ENCODE measurements around the gene PNKP.

The PNKP gene

GRCh38 chr19:49871349-49871985, 4.1 kb upstream of the PNKP start:
- TF ChIP-seq POLR2A (IDR thresholded peaks at IDR 0.05; ENCODE audit: low read depth, low read length) (no peak), TAF1 (IDR thresholded peaks at IDR 0.05; ENCODE audit: low read depth, low read length) (no peak), POU2F2 (IDR thresholded peaks at IDR 0.05; ENCODE audit: low read depth, low read length) (no peak), POLR2AphosphoS5 (IDR thresholded peaks at IDR 0.05; ENCODE audit: low read depth, low read length) (no peak), PAX5 (IDR thresholded peaks at IDR 0.05; ENCODE audit: insufficient read depth, low read length, severe bottlenecking) (no peak)
- DNase-seq (ENCODE audit: insufficient read length, low spot score) (no peak), FAIRE-seq (no peak)

GRCh38 chr19:49870309-49870901, 3.0 kb upstream of the PNKP start:
- no peak for TF ChIP-seq SPI1 (IDR thresholded peaks at IDR 0.05; ENCODE audit: low read depth, low read length)
- TF ChIP-seq TAF1 (IDR thresholded peaks at IDR 0.05; ENCODE audit: low read depth, low read length) = no peak
- TF ChIP-seq POLR2AphosphoS5 (IDR thresholded peaks at IDR 0.05; ENCODE audit: low read depth, low read length) = no peak
- no peak for TF ChIP-seq POU2F2 (IDR thresholded peaks at IDR 0.05; ENCODE audit: low read depth, low read length)
- TF ChIP-seq PAX5 (IDR thresholded peaks at IDR 0.05; ENCODE audit: insufficient read depth, low read length, severe bottlenecking) = no peak
- TF ChIP-seq POLR2A (IDR thresholded peaks at IDR 0.05; ENCODE audit: low read depth, low read length) = no peak
- FAIRE-seq (no peak), DNase-seq (ENCODE audit: insufficient read length, low spot score) (no peak)

DNA sequence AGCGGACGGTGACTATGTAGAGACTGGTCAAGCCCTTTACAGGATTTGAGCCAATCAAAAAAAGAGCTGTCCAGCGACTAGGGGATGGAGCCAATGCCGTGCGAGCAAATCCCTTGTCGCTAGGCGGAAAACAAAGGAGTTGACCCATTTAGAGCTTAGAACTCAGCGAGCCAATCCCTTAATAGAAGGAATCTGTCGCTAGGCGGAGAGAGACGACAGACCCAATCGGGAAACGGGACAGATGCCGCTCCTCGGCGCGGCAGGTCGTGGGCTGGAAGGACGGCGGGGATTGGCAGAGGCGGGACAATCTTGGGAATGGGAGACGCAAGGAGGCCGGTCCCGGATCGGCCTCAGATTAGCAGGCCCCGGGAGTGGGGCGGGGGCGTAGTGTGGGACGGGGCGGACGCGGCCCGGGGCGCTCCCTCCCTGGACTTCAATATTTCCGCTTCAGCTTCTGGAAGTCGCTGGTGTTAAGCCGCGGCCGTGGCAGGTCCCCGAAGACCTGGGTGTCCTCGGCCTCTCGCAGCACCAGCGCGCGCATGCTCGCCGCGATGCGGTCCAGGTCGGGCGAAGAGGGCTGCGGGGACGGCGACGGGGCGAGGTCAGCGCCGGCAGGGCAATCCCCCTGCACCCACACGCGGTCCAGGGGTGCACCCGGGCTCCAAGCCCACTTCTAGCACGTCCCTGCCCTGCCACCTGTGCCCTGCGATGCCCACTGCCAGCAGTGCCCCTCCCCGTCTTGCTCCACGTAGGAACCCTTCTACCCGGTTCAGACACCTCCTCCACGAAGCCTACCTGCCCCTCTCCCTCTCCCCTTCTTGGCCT, 2.3 kb upstream of the PNKP start:
- FAIRE-seq = peak; percentile 98

GRCh38 chr19:49869009-49869483, 1.7 kb upstream of the PNKP start:
- no peak for FAIRE-seq

More for the DNA sequence above, 2.3 kb upstream of the PNKP start:
- peak; percentile 79 for DNase-seq (ENCODE audit: insufficient read length, low spot score)
- TF ChIP-seq SPI1 (IDR thresholded peaks at IDR 0.05; ENCODE audit: low read depth, low read length) = no peak
- TF ChIP-seq POLR2A (IDR thresholded peaks at IDR 0.05; ENCODE audit: low read depth, low read length) = 0 out of 2 replicates have a peak, but pooled peaks have one; percentile 20

GRCh38 chr19:49864890-49865289, 2.5 kb downstream of the PNKP start:
- DNase-seq (ENCODE audit: insufficient read length, low spot score) (no peak), FAIRE-seq (no peak)
- TF ChIP-seq POU2F2 (IDR thresholded peaks at IDR 0.05; ENCODE audit: low read depth, low read length) (no peak), TAF1 (IDR thresholded peaks at IDR 0.05; ENCODE audit: low read depth, low read length) (no peak), SPI1 (IDR thresholded peaks at IDR 0.05; ENCODE audit: low read depth, low read length) (no peak), PAX5 (IDR thresholded peaks at IDR 0.05; ENCODE audit: insufficient read depth, low read length, severe bottlenecking) (no peak)

More at GRCh38 chr19:49869009-49869483, 1.7 kb upstream of the PNKP start:
- no peak for DNase-seq (ENCODE audit: insufficient read length, low spot score)
- TF ChIP-seq POLR2A (IDR thresholded peaks at IDR 0.05; ENCODE audit: low read depth, low read length) (no peak; the same call in 1 of the 2 replicates), TAF1 (IDR thresholded peaks at IDR 0.05; ENCODE audit: low read depth, low read length) (no peak), PAX5 (IDR thresholded peaks at IDR 0.05; ENCODE audit: insufficient read depth, low read length, severe bottlenecking) (no peak), SPI1 (IDR thresholded peaks at IDR 0.05; ENCODE audit: low read depth, low read length) (no peak), POLR2AphosphoS5 (IDR thresholded peaks at IDR 0.05; ENCODE audit: low read depth, low read length) (no peak), POU2F2 (IDR thresholded peaks at IDR 0.05; ENCODE audit: low read depth, low read length) (no peak)

DNA sequence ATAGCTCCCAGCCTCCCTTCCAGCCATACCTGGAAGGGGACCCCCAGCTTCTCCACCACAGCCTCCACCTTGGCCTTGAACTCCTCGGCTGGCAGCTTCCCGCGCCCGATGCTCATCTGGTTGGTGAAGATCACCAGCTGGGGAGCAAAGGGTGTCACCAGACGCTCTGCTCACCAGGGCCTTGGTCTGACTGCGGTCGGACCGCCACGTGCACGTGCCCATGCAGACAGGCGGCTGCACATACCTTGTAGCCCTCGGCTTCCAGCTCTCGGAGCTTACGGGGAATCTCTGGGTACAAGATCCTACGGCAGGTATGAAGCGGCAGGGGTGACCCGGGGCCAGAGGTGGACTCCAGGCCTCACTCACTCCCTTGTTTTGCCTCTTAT, 3.4 kb downstream of the PNKP start:
- TF ChIP-seq TAF1 (IDR thresholded peaks at IDR 0.05; ENCODE audit: low read depth, low read length) = no peak
- DNase-seq (ENCODE audit: insufficient read length, low spot score) (no peak), FAIRE-seq (no peak)

GRCh38 chr19:49863254-49863934, 4.0 kb downstream of the PNKP start:
- TF ChIP-seq PAX5 (IDR thresholded peaks at IDR 0.05; ENCODE audit: insufficient read depth, low read length, severe bottlenecking) = no peak
- TF ChIP-seq POLR2AphosphoS5 (IDR thresholded peaks at IDR 0.05; ENCODE audit: low read depth, low read length) = no peak
- TF ChIP-seq POLR2A (IDR thresholded peaks at IDR 0.05; ENCODE audit: low read depth, low read length) = no peak
- TF ChIP-seq SPI1 (IDR thresholded peaks at IDR 0.05; ENCODE audit: low read depth, low read length) = no peak
- no peak for TF ChIP-seq TAF1 (IDR thresholded peaks at IDR 0.05; ENCODE audit: low read depth, low read length)
- TF ChIP-seq POU2F2 (IDR thresholded peaks at IDR 0.05; ENCODE audit: low read depth, low read length) = no peak
- DNase-seq (ENCODE audit: insufficient read length, low spot score) (no peak), FAIRE-seq (no peak)

- FAIRE-seq (no peak), DNase-seq (ENCODE audit: insufficient read length, low spot score) (no peak)
- TF ChIP-seq PAX5 (IDR thresholded peaks at IDR 0.05; ENCODE audit: insufficient read depth, low read length, severe bottlenecking) (no peak), POLR2AphosphoS5 (IDR thresholded peaks at IDR 0.05; ENCODE audit: low read depth, low read length) (no peak), POU2F2 (IDR thresholded peaks at IDR 0.05; ENCODE audit: low read depth, low read length) (no peak), SPI1 (IDR thresholded peaks at IDR 0.05; ENCODE audit: low read depth, low read length) (no peak), TAF1 (IDR thresholded peaks at IDR 0.05; ENCODE audit: low read depth, low read length) (no peak), POLR2A (IDR thresholded peaks at IDR 0.05; ENCODE audit: low read depth, low read length) (no peak)
These were observed 4.8 kb downstream of the PNKP start for GRCh38 chr19:49862391-49863253.
